HCT116 (cell line): ENCODE measurements around the gene SUPT4H1. TPM values are rescaled to one million over a fixed set of nuclear protein-coding genes. Genes with fewer than 3 reads are reported as not detected.

Source experiments
- ATAC-seq: fragments of 200-7000 bp; cut with Tn5 transposase; 2 replicates; pipeline ENCODE4 v1.9.1; 2020; ENCODE audit warnings: mild to moderate bottlenecking, moderate library complexity
- BruUV-seq: library from RNA; stranded (reverse); fragments of 400-500 nt; replicated peaks from 2 replicates; lab custom pipeline; 2021; lab: Mats Ljungman, UMichigan
- CTCF ChIA-PET: fragments of 300-600 bp; sonication (Branson Sonifier 250); formaldehyde crosslinking; loops from one replicate; lab custom pipeline; 2021; ENCODE audit warnings: antibody characterized with exemption; lab: Charles Lee
- POLR2A ChIA-PET: fragments of 300-600, 350-600 bp; sonication (Branson Sonifier 250); formaldehyde crosslinking; loops from one replicate; lab custom pipeline; 2021; ENCODE audit warnings: antibody characterized with exemption; lab: Charles Lee
- RAD21 ChIA-PET, 2 experiments: fragments of 300-600 bp; sonication (Branson Sonifier 250); formaldehyde crosslinking; loops; one replicate each; lab custom pipeline; 2023; ENCODE audit warnings: low total read pairs in 2 of 2; ENCODE audit not compliant: uncharacterized antibody in 2 of 2, unreplicated experiment in 2 of 2, low non-redundant PET in 1 of 2; lab: Charles Lee
- DNase-seq: peaks from one replicate; pipeline ENCODE4 v3.0.0-alpha.2; 2010; ENCODE audit warnings: low read depth, low spot score
- H2AFZ ChIP-seq: fragments of 200-600 bp; shearing (Covaris generic), sonication (generic); 2 replicates; pipeline ENCODE4 v1.6.1; 2017; ENCODE audit warnings: low read depth, mixed run types, mixed read lengths, antibody characterized with exemption, low read length; ENCODE audit not compliant: poor library complexity, severe bottlenecking
- H3K27ac ChIP-seq: 2 replicates; pipeline ENCODE4 v1.5.1; 2012; ENCODE audit warnings: low read depth, low read length
- H3K27me3 ChIP-seq: fragments of 200-600 bp; sonication (generic); 2 replicates; pipeline ENCODE4 v1.6.1; 2016; ENCODE audit warnings: mixed run types, low read length, mixed read lengths; ENCODE audit not compliant: insufficient read depth
- H3K36me3 ChIP-seq, 2 experiments: fragments of 200-500 bp in 1 of 2; fragments of 200-600 bp in 1 of 2; sonication (Bioruptor generic) in 1 of 2; sonication (generic) in 1 of 2; 2 replicates each; pipeline versions ENCODE4 v1.5.1 to v1.6.1; 2014 to 2016; ENCODE audit warnings: low read length in 2 of 2, inconsistent platforms in 1 of 2, mixed read lengths in 1 of 2, mixed run types in 1 of 2; ENCODE audit not compliant: insufficient read depth in 2 of 2, control insufficient read depth in 1 of 2
- H3K4me1 ChIP-seq, 2 experiments: fragments of 200-600 bp in 1 of 2; sonication (generic) in 1 of 2; 2 replicates each; pipeline versions ENCODE4 v1.5.1 to v1.6.1; 2012 to 2017; ENCODE audit warnings: low read length in 2 of 2, inconsistent platforms in 1 of 2, mild to moderate bottlenecking in 1 of 2, mixed read lengths in 1 of 2, mixed run types in 1 of 2, moderate library complexity in 1 of 2; ENCODE audit not compliant: insufficient read depth in 2 of 2, control insufficient read depth in 1 of 2
- H3K4me2 ChIP-seq: fragments of 200-600 bp; sonication (generic); 2 replicates; pipeline ENCODE4 v1.6.1; 2017; ENCODE audit warnings: mixed run types, low read length, mixed read lengths
- H3K4me3 ChIP-seq, 2 experiments: fragments of 200-600 bp in 1 of 2; sonication (generic) in 1 of 2; replicated peaks in 1 of 2; 2 replicates each; pipeline ENCODE4 v1.5.1; 2011 to 2016; ENCODE audit warnings: low read length in 2 of 2, control low read depth in 1 of 2, low read depth in 1 of 2, mild to moderate bottlenecking in 1 of 2, mixed read lengths in 1 of 2, mixed run types in 1 of 2
- H3K79me2 ChIP-seq: fragments of 200-600 bp; sonication (generic); 2 replicates; pipeline ENCODE4 v1.6.1; 2017; ENCODE audit warnings: mild to moderate bottlenecking, mixed run types, low read length, moderate library complexity, mixed read lengths; ENCODE audit not compliant: insufficient read depth
- H3K9ac ChIP-seq: fragments of 200-600 bp; sonication (generic); 2 replicates; pipeline ENCODE4 v1.6.1; 2016; ENCODE audit warnings: low read length, mixed read lengths
- H3K9me2 ChIP-seq: fragments of 200-600 bp; sonication (generic), shearing (Covaris generic); 2 replicates; pipeline ENCODE4 v1.6.1; 2017; ENCODE audit warnings: mixed run types, mild to moderate bottlenecking, moderate library complexity; ENCODE audit not compliant: insufficient read depth
- H3K9me3 ChIP-seq, 2 experiments: fragments of 200-500 bp in 1 of 2; fragments of 200-600 bp in 1 of 2; sonication (Bioruptor generic) in 1 of 2; sonication (generic) in 1 of 2; 2 replicates each; pipeline ENCODE4 v1.6.1; 2014 to 2017; ENCODE audit warnings: low read length in 2 of 2, mixed read lengths in 2 of 2, inconsistent platforms in 1 of 2, low read depth in 1 of 2, mild to moderate bottlenecking in 1 of 2, mixed run types in 1 of 2, moderate library complexity in 1 of 2; ENCODE audit not compliant: control insufficient read depth in 1 of 2, insufficient read depth in 1 of 2
- H4K20me1 ChIP-seq: fragments of 200-600 bp; sonication (generic), shearing (Covaris generic); 2 replicates; pipeline ENCODE4 v1.6.1; 2017; ENCODE audit warnings: mixed run types, mild to moderate bottlenecking, moderate library complexity; ENCODE audit not compliant: insufficient read depth
- CBX3 ChIP-seq: IDR thresholded peaks from 2 replicates; pipeline ENCODE4 v1.6.1; 2012; ENCODE audit warnings: low read depth
- EZH2phosphoT487 ChIP-seq: fragments of 200-600 bp; IDR thresholded peaks from 2 replicates; pipeline ENCODE4 v1.6.1; 2018; ENCODE audit warnings: antibody characterized with exemption, borderline replicate concordance
- FOSL1 ChIP-seq: IDR thresholded peaks from 2 replicates; pipeline ENCODE4 v1.6.1; 2012; ENCODE audit warnings: low read depth
- JUND ChIP-seq: IDR thresholded peaks from 2 replicates; pipeline ENCODE4 v1.6.1; 2012
- POLR2A ChIP-seq: IDR thresholded peaks from 2 replicates; pipeline ENCODE4 v1.7.0; 2011; ENCODE audit warnings: borderline replicate concordance; ENCODE audit not compliant: insufficient read depth, insufficient read length; ENCODE audit errors: extremely low read depth
- POLR2AphosphoS5 ChIP-seq: IDR thresholded peaks from 2 replicates; pipeline ENCODE4 v1.6.1; 2011; ENCODE audit warnings: mild to moderate bottlenecking, low read depth, low read length, moderate library complexity
- RAD21 ChIP-seq: IDR thresholded peaks from 2 replicates; pipeline ENCODE4 v1.6.1; 2012; ENCODE audit warnings: low read depth, mild to moderate bottlenecking
- SP1 ChIP-seq: IDR thresholded peaks from 2 replicates; pipeline ENCODE4 v1.6.1; 2012; ENCODE audit warnings: low read depth
- TCF7L2 ChIP-seq: IDR thresholded peaks from 2 replicates; pipeline ENCODE4 v1.7.0; 2011; ENCODE audit warnings: borderline replicate concordance, inconsistent platforms; ENCODE audit not compliant: insufficient read depth, insufficient read length; ENCODE audit errors: extremely low read depth
- YY1 ChIP-seq: IDR thresholded peaks from 2 replicates; pipeline ENCODE4 v1.6.1; 2011; ENCODE audit warnings: low read length, low read depth, moderate library complexity, mild to moderate bottlenecking; ENCODE audit not compliant: insufficient replicate concordance; ENCODE audit errors: extremely low read depth
- intact Hi-C: fragments of 100-400 bp; cut with micrococcal nuclease; formaldehyde crosslinking; loops from 2 replicates; pipeline ENCODE4 v1.10.0; 2022
- total RNA-seq: library from RNA; stranded (reverse); gene quantifications from one replicate; pipeline ENCODE4 v1.2.1, GENCODE V29; 2021; ENCODE audit not compliant: unreplicated experiment
- TF ChIP-seq, protein P1 (sequence below): IDR thresholded peaks from 2 replicates; pipeline ENCODE4 v1.6.1; 2012
- TF ChIP-seq, protein P2 (sequence below): IDR thresholded peaks from 2 replicates; pipeline ENCODE4 v1.6.1; 2011; ENCODE audit warnings: mild to moderate bottlenecking, low read length, moderate library complexity; ENCODE audit not compliant: insufficient replicate concordance; ENCODE audit errors: extremely low read depth
- TF ChIP-seq, protein P3 (sequence below): IDR thresholded peaks from 2 replicates; pipeline ENCODE4 v1.6.1; 2012; ENCODE audit warnings: low read depth

The SUPT4H1 gene
- total RNA-seq, 1 experiment from 2014 or later, result 118 TPM

DNA sequence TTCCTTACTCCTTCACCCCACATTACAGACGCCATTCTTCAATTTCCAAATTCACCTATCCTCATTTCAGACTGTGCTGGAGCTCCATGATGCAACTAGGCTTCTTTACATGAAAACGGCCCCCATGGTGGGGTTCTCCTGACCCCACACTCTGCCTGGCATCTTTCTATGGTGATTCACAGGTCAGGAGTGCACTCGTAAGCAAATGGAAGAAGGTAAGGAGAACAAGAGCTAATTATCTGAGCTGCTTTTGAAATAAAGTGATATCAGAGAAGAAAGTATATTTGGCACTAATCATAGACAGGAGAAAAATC is 27.5 kb upstream of the SUPT4H1 start:
- H3K9me3 ChIP-seq, result no peaks in the 10 kb centered on the region
- no TSS peak for BruUV-seq
- H3K4me3 ChIP-seq, result no peak overlapping the region
- ATAC-seq (no peak), DNase-seq (no peak)
- H3K4me2 ChIP-seq, result no peak overlapping the region; the same call in 1 of the 2 replicates
- CTCF ChIA-PET, result interaction anchor here (1.2 kb wide), 1 partner anchor 9 kb away, joined by 3 read pairs; no protein-coding TSS in a partner anchor
- H4K20me1 ChIP-seq, result no peaks in the 10 kb centered on the region
- no peak overlapping the region for H2AFZ ChIP-seq
- H3K9ac ChIP-seq, result no peak overlapping the region
- no peaks in the 10 kb centered on the region for H3K9me2 ChIP-seq
- peaks cover 93% of the 10 kb centered on the region for H3K79me2 ChIP-seq
- peaks cover 0 to 7% of the 10 kb centered on the region in 2 experiments; a peak in 1 of 4 replicates for H3K36me3 ChIP-seq
- H3K27me3 ChIP-seq, result no peaks in the 10 kb centered on the region
- RAD21 ChIA-PET, result no interaction called here
- TF ChIP-seq FOSL1, result no peak
- TF ChIP-seq CBX3, result no peak
- TF ChIP-seq RAD21, result no peak
- TF ChIP-seq, protein P1, sequence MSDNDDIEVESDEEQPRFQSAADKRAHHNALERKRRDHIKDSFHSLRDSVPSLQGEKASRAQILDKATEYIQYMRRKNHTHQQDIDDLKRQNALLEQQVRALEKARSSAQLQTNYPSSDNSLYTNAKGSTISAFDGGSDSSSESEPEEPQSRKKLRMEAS, result no peak
- TF ChIP-seq JUND, result no peak
- intact Hi-C loops, result no loop called here
- peaks cover 84 to 86% of the 10 kb centered on the region in 2 experiments for H3K4me1 ChIP-seq
- POLR2A ChIA-PET, result interaction anchor here (0.9 to 4.0 kb wide), 4 partner anchors 9 to 38 kb away, joined by 3 to 17 read pairs (median 4); partner anchors contain the start of genes RNF43 and SUPT4H1
- H3K27ac ChIP-seq, result peak overlapping the region; percentile 4; the same call in 1 of the 2 replicates

DNA sequence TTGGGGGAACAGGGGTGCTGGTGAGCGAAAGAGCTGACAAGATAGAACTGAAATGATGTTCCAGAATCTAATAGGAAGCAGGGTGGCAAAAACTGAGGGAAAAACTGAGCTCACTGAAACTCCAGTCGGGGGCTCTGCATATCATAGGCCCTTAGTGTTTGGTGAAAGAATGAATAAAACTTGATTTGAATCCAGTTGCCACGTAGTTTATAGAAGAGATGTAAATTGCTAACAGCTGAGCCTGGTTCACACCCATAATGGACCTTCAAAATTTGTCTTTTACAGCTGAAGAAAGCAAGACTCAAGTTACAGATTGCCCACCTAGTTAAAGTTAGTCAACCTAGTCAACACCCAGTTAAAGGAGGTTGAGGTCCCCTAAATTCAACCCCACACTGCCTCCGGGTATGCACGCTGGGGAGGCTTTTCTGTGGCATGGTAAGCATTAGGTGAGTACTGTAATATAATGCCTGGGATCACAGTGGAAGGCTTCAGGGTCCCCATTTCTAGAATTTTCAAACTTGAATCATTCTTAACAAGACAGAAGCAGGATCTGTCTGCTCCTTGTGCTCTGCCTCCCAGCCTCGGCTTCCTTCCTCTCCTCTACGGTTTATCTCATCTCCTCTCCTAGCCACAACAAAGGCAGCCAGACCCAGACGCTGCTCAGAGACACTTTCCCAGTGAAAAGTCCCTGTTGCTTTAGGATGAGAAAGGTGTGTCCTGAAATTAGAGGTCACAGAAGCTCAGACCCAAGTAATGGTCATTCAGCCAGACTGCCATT is 26.9 kb upstream of the SUPT4H1 start:
- Histone ChIP-seq H3K9ac (no peak overlapping the region), H3K9me3 (no peaks in the 10 kb centered on the region), H2AFZ (no peak overlapping the region), H3K36me3 (peaks cover 0 to 7% of the 10 kb centered on the region in 2 experiments; a peak in 1 of 4 replicates), H3K4me3 (no peak overlapping the region), H4K20me1 (no peaks in the 10 kb centered on the region), H3K4me1 (peaks cover 79 to 80% of the 10 kb centered on the region in 2 experiments), H3K27ac (peak overlapping the region; percentile 4), H3K79me2 (peaks cover 89% of the 10 kb centered on the region), H3K27me3 (no peaks in the 10 kb centered on the region), H3K4me2 (no peak overlapping the region; the same call in 1 of the 2 replicates), H3K9me2 (no peaks in the 10 kb centered on the region)
- ChIA-PET RAD21 (no interaction called here), POLR2A (interaction anchor here (0.9 to 4.0 kb wide), 9 partner anchors 10 to 41 kb away, joined by 3 to 17 read pairs (median 3); partner anchors contain the start of genes RNF43 and SUPT4H1), CTCF (no interaction called here)
- no TSS peak for BruUV-seq
- no peak for DNase-seq
- no peak for ATAC-seq
- intact Hi-C loops, result no loop called here
- TF ChIP-seq FOSL1 (no peak), POLR2A (no peak), POLR2AphosphoS5 (no peak; the same call in 1 of the 2 replicates), YY1 (no peak), TCF7L2 (no peak), SP1 (no peak), CBX3 (no peak), EZH2phosphoT487 (no peak)
- TF ChIP-seq, protein P2, sequence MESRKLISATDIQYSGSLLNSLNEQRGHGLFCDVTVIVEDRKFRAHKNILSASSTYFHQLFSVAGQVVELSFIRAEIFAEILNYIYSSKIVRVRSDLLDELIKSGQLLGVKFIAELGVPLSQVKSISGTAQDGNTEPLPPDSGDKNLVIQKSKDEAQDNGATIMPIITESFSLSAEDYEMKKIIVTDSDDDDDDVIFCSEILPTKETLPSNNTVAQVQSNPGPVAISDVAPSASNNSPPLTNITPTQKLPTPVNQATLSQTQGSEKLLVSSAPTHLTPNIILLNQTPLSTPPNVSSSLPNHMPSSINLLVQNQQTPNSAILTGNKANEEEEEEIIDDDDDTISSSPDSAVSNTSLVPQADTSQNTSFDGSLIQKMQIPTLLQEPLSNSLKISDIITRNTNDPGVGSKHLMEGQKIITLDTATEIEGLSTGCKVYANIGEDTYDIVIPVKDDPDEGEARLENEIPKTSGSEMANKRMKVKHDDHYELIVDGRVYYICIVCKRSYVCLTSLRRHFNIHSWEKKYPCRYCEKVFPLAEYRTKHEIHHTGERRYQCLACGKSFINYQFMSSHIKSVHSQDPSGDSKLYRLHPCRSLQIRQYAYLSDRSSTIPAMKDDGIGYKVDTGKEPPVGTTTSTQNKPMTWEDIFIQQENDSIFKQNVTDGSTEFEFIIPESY, result no peak
- TF ChIP-seq, protein P3, sequence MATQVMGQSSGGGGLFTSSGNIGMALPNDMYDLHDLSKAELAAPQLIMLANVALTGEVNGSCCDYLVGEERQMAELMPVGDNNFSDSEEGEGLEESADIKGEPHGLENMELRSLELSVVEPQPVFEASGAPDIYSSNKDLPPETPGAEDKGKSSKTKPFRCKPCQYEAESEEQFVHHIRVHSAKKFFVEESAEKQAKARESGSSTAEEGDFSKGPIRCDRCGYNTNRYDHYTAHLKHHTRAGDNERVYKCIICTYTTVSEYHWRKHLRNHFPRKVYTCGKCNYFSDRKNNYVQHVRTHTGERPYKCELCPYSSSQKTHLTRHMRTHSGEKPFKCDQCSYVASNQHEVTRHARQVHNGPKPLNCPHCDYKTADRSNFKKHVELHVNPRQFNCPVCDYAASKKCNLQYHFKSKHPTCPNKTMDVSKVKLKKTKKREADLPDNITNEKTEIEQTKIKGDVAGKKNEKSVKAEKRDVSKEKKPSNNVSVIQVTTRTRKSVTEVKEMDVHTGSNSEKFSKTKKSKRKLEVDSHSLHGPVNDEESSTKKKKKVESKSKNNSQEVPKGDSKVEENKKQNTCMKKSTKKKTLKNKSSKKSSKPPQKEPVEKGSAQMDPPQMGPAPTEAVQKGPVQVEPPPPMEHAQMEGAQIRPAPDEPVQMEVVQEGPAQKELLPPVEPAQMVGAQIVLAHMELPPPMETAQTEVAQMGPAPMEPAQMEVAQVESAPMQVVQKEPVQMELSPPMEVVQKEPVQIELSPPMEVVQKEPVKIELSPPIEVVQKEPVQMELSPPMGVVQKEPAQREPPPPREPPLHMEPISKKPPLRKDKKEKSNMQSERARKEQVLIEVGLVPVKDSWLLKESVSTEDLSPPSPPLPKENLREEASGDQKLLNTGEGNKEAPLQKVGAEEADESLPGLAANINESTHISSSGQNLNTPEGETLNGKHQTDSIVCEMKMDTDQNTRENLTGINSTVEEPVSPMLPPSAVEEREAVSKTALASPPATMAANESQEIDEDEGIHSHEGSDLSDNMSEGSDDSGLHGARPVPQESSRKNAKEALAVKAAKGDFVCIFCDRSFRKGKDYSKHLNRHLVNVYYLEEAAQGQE, result no peak
